HG03159 (cell line): ENCODE results near the gene ZYX.
A peak's percentile ranks its signal among the peaks of the same experiment; 100 is the strongest.
"Not testable (repeated sequence)": the region's sequence is repeated elsewhere in the genome, so short reads cannot be mapped to it uniquely, and the experiment has no call there.

Experiments used
- ATAC-seq: cut with Tn5 transposase; IDR thresholded peaks from one replicate; pipeline ENCODE4 v1.9.1; 2021; ENCODE audit warnings: mild to moderate bottlenecking, moderate library complexity; ENCODE audit not compliant: unreplicated experiment

The ZYX gene

DNA sequence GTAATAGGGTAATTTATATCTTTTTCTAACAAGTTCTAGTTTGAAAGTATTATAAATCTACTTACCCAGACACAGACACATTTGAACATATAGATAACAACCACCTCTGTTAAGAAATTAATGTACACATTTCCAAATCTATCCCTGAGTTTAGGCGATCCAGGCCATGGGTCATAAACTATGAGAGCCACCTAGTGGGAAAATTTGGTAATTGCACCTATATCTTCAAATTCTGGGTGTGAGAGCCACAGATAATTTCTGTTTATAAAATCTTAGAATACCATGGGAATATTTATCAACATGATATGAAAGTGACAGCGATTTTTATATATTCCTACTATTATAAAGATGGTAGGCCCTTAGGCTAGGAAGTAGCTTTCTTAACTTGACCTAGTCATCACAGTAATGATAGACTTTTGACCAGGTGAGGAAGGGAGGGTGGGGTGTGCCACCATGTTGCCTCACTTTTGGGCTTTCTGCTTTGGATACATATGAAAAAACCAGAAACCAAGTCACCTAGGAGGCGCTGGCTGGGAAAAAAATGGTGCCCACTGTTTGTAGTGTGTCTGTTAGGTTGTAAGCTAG is 35.5 kb downstream of the ZYX start:
- peak; percentile 70 for ATAC-seq

GRCh38 chr7:143417734-143418383 is 36.7 kb downstream of the ZYX start:
- no peak for ATAC-seq

GRCh38 chr7:143418681-143419458 is 37.7 kb downstream of the ZYX start:
- ATAC-seq = no peak

DNA sequence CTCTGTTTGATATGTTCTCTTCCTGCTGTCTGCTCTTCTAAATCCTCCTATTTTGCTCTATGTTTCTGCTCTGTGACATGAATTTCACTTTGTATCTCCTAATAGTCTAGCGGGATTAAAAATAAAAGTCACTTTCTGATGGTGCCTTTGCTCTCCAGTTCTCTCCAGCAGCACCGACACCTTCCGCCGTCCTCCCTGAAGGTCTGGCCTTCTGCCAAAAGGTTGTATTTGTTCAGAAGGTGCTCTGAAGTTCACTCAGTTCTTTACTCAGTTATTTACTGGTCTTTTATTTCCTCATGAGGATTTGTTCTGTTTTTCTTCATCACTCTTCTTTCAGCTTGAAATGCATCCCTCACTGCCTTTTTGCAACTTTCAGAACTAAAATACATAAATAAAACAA is 38.7 kb downstream of the ZYX start:
- ATAC-seq = no peak

DNA sequence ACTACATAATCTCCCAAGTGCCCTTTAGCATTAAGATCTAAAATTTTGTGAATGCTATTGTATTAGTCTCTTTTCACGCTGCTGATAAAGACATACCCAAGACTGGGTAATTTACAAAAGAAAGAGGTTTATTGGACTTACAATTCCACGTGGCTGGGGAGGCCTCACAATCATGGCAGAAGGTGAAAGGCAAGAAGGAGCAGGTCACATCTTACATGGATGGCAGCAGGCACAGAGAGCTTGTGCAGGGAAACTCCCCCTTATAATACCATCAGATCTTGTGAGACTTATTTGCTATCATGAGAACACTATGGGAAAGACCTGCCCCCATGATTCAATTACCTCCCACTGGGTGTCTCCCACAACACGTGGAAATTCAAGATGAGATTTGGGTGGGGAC is 39.5 kb downstream of the ZYX start:
- ATAC-seq = not testable (repeated sequence)

DNA sequence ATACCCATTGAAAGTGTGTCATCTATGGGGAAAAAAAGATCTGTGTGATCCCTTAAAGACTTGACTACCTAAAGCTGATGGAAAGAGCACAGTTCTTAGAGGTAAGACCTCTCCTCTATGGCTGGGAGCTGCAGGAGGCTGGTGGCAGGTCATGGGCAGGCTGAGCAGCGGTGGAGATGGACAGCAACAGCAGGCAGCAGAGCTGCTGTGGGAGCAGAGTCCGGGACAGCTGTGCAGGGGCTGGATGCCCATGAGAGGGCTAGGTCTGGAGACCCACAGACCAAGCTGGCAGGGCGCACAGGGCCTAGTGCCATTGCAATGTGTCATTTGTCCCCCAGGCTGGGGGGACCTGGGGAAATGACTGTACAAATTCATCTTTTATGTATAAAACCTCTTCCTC is 40.9 kb downstream of the ZYX start:
- ATAC-seq = no peak

GRCh38 chr7:143424476-143424875 is 43.3 kb downstream of the ZYX start:
- ATAC-seq = not testable (repeated sequence)

- no peak for ATAC-seq
Observed at GRCh38 chr7:143426479-143427142, 45.5 kb downstream of the ZYX start.

- ATAC-seq = no peak
Observed at GRCh38 chr7:143429770-143430698, 48.9 kb downstream of the ZYX start.

GRCh38 chr7:143431109-143431508 is 50.0 kb downstream of the ZYX start:
- ATAC-seq = no peak

GRCh38 chr7:143433759-143434158 is 52.6 kb downstream of the ZYX start:
- ATAC-seq = no peak

GRCh38 chr7:143434660-143435059 is 53.5 kb downstream of the ZYX start:
- ATAC-seq = no peak

GRCh38 chr7:143435266-143435665 is 54.1 kb downstream of the ZYX start:
- no peak for ATAC-seq

- ATAC-seq = peak; percentile 94
Observed at GRCh38 chr7:143436325-143436946, 55.3 kb downstream of the ZYX start.

DNA sequence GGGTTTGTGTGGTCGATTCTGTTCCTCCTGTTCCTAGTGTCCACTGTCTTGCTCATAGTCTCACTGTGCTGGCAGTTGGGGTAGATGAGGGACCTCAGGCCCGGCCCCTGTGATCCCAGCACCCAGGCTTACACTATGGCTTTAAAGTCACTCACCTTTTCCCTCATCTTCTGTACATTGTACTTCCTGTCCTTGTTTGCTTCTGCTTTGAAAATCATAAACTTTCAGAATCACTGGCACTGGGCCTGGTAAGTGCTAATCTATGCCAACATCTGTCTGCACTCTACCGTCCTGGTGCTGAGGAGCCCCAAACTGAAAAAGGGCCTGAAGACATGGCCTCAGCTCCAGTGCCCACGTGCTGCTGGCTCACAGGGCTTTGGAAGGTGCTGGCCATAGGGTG is 56.4 kb downstream of the ZYX start:
- peak; percentile 41 for ATAC-seq

DNA sequence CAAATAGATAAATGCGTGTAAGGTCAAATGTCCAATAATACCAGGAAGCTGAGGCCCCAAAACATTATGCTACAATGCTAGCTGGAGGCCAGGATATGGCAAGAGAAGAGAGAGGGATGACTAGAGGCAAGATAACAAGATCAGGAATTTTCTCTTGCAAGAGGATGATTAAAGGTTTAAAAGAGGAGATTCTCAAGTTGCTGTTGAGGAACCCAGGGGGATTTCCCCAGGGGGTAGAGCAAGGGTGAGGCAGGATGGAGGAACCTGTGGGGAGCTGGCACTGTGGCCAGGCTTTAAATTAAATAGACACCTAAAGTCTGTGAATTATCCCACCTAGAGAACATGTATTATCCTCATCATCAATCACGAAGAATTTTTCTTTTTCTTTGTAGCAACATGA is 58.7 kb downstream of the ZYX start:
- ATAC-seq = no peak
